Measurements from ENCODE around the gene SSRP1. TPM values are rescaled to one million over a fixed set of nuclear protein-coding genes. Genes with fewer than 3 reads are reported as not detected.

The SSRP1 gene
- total and polyA plus RNA-seq, 2 donors (not counting 1 experiment from before 2014, with no cell fraction given): 52.7 to 94.1 TPM

GRCh38 chr11:57357310-57357709 is 21.6 kb upstream of the SSRP1 start:
- Histone ChIP-seq H3K9me3 (ENCODE audit: control insufficient read depth, insufficient read depth, low read depth, low read length) (no peaks in the 10 kb centered on the region), H3K9ac (ENCODE audit: insufficient read depth, low read length) (no peak overlapping the region), H3K27ac (ENCODE audit: insufficient read depth, low read length) (no peak overlapping the region), H2AFZ (ENCODE audit: low read length) (no peak overlapping the region), H3K4me1 (ENCODE audit: control insufficient read depth, extremely low read depth, insufficient read depth, low read length) (no peaks in the 10 kb centered on the region), H3K4me2 (ENCODE audit: extremely low read depth, insufficient read depth, low read length) (no peak overlapping the region), H3K4me3 (replicated peaks in 1 of 4; ENCODE audit: control extremely low read depth in 1 of 4, insufficient read depth in 1 of 4, low read depth in 3 of 4, low read length in 4 of 4) (no peak overlapping the region), H3K36me3 (ENCODE audit: control insufficient read depth, insufficient read depth, low read length) (no peaks in the 10 kb centered on the region), H3K79me2 (ENCODE audit: control insufficient read depth, insufficient read depth, low read length) (no peaks in the 10 kb centered on the region), H3K27me3 (ENCODE audit: control insufficient read depth, insufficient read depth, low read length) (peaks cover 3% of the 10 kb centered on the region), H4K20me1 (ENCODE audit: control insufficient read depth, extremely low read depth, insufficient read depth, low read length) (no peaks in the 10 kb centered on the region)
- no peak for DNase-seq (ENCODE audit: low read depth in 2 of 2)
- TF ChIP-seq, protein P1, sequence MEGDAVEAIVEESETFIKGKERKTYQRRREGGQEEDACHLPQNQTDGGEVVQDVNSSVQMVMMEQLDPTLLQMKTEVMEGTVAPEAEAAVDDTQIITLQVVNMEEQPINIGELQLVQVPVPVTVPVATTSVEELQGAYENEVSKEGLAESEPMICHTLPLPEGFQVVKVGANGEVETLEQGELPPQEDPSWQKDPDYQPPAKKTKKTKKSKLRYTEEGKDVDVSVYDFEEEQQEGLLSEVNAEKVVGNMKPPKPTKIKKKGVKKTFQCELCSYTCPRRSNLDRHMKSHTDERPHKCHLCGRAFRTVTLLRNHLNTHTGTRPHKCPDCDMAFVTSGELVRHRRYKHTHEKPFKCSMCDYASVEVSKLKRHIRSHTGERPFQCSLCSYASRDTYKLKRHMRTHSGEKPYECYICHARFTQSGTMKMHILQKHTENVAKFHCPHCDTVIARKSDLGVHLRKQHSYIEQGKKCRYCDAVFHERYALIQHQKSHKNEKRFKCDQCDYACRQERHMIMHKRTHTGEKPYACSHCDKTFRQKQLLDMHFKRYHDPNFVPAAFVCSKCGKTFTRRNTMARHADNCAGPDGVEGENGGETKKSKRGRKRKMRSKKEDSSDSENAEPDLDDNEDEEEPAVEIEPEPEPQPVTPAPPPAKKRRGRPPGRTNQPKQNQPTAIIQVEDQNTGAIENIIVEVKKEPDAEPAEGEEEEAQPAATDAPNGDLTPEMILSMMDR (conservative IDR thresholded peaks at IDR 0.05 in 1 of 2, IDR thresholded peaks at IDR 0.05 in 1 of 2; ENCODE audit: low read depth in 1 of 2, low read length in 2 of 2): no peak
- no peak for TF ChIP-seq EZH2 (IDR thresholded peaks at IDR 0.05; ENCODE audit: low read length, missing control alignments)

DNA sequence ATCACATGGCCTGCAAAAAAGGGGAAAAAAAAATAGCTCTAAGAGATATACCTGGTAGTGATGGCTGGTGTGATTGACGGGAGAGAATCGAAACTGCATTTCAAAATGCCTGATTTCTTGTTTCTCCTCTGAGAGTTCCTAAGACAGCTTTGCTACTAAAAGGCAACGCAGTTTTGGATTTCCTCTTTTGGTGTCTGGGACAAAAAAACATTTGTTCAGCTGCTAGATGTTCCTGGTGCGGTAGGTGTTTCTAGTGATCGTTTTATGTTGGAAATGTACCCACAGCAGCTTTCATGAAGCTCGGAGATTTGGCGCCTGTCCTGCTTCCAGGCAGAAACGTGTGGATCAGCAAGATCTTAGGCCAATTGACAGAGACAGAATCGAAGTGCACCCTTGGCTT is 20.6 kb upstream of the SSRP1 start:
- Histone ChIP-seq H2AFZ (ENCODE audit: low read length) (no peak overlapping the region), H3K4me2 (ENCODE audit: extremely low read depth, insufficient read depth, low read length) (no peak overlapping the region), H3K4me1 (ENCODE audit: control insufficient read depth, extremely low read depth, insufficient read depth, low read length) (no peaks in the 10 kb centered on the region), H4K20me1 (ENCODE audit: control insufficient read depth, extremely low read depth, insufficient read depth, low read length) (no peaks in the 10 kb centered on the region), H3K27me3 (ENCODE audit: control insufficient read depth, insufficient read depth, low read length) (no peaks in the 10 kb centered on the region), H3K4me3 (replicated peaks in 1 of 4; ENCODE audit: control extremely low read depth in 1 of 4, insufficient read depth in 1 of 4, low read depth in 3 of 4, low read length in 4 of 4) (no peak overlapping the region), H3K79me2 (ENCODE audit: control insufficient read depth, insufficient read depth, low read length) (no peaks in the 10 kb centered on the region), H3K9me3 (ENCODE audit: control insufficient read depth, insufficient read depth, low read depth, low read length) (no peaks in the 10 kb centered on the region), H3K36me3 (ENCODE audit: control insufficient read depth, insufficient read depth, low read length) (no peaks in the 10 kb centered on the region), H3K9ac (ENCODE audit: insufficient read depth, low read length) (no peak overlapping the region), H3K27ac (ENCODE audit: insufficient read depth, low read length) (no peak overlapping the region)
- no peak for DNase-seq (ENCODE audit: low read depth in 2 of 2)
- TF ChIP-seq, protein P1 (conservative IDR thresholded peaks at IDR 0.05 in 1 of 2, IDR thresholded peaks at IDR 0.05 in 1 of 2; ENCODE audit: low read depth in 1 of 2, low read length in 2 of 2): no peak
- no peak for TF ChIP-seq EZH2 (IDR thresholded peaks at IDR 0.05; ENCODE audit: low read length, missing control alignments)

GRCh38 chr11:57354699-57355098 is 19.0 kb upstream of the SSRP1 start:
- no peak overlapping the region for H3K27ac ChIP-seq (ENCODE audit: insufficient read depth, low read length)
- no peaks in the 10 kb centered on the region for H3K79me2 ChIP-seq (ENCODE audit: control insufficient read depth, insufficient read depth, low read length)
- no peaks in the 10 kb centered on the region for H3K4me1 ChIP-seq (ENCODE audit: control insufficient read depth, extremely low read depth, insufficient read depth, low read length)
- no peaks in the 10 kb centered on the region for H3K9me3 ChIP-seq (ENCODE audit: control insufficient read depth, insufficient read depth, low read depth, low read length)
- H4K20me1 ChIP-seq (ENCODE audit: control insufficient read depth, extremely low read depth, insufficient read depth, low read length): no peaks in the 10 kb centered on the region
- no peak overlapping the region for H3K4me3 ChIP-seq (replicated peaks in 1 of 4; ENCODE audit: control extremely low read depth in 1 of 4, insufficient read depth in 1 of 4, low read depth in 3 of 4, low read length in 4 of 4)
- H3K9ac ChIP-seq (ENCODE audit: insufficient read depth, low read length): no peak overlapping the region
- no peaks in the 10 kb centered on the region for H3K27me3 ChIP-seq (ENCODE audit: control insufficient read depth, insufficient read depth, low read length)
- no peak overlapping the region for H2AFZ ChIP-seq (ENCODE audit: low read length)
- H3K36me3 ChIP-seq (ENCODE audit: control insufficient read depth, insufficient read depth, low read length): no peaks in the 10 kb centered on the region
- DNase-seq (ENCODE audit: low read depth in 2 of 2): no peak
- TF ChIP-seq, protein P1 (conservative IDR thresholded peaks at IDR 0.05 in 1 of 2, IDR thresholded peaks at IDR 0.05 in 1 of 2; ENCODE audit: low read depth in 1 of 2, low read length in 2 of 2): no peak
- no peak overlapping the region for H3K4me2 ChIP-seq (ENCODE audit: extremely low read depth, insufficient read depth, low read length)
